ENCODE measurements around the gene RTF1.

DNA sequence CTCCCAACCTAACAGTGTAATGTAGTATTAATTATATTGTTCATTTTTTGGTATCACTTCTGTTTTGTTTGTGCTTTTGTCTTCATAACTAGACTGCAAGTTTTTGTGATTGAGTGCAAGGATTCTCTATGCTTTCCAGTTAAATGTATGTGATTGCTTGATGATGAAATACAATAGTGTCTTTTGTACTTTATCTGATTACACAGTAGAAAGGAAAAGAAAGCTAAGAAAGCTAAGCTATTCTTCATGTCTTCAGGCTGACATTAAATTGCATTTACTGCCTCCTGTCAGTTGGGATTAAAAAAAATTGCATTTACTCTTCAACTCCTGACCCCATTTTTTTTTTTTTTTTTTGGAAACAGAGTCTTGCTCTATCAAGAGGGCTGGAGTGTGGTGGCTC lies 28.5 kb downstream of the RTF1 start:
- TF ChIP-seq, protein P1, sequence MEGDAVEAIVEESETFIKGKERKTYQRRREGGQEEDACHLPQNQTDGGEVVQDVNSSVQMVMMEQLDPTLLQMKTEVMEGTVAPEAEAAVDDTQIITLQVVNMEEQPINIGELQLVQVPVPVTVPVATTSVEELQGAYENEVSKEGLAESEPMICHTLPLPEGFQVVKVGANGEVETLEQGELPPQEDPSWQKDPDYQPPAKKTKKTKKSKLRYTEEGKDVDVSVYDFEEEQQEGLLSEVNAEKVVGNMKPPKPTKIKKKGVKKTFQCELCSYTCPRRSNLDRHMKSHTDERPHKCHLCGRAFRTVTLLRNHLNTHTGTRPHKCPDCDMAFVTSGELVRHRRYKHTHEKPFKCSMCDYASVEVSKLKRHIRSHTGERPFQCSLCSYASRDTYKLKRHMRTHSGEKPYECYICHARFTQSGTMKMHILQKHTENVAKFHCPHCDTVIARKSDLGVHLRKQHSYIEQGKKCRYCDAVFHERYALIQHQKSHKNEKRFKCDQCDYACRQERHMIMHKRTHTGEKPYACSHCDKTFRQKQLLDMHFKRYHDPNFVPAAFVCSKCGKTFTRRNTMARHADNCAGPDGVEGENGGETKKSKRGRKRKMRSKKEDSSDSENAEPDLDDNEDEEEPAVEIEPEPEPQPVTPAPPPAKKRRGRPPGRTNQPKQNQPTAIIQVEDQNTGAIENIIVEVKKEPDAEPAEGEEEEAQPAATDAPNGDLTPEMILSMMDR (IDR thresholded peaks at IDR 0.05), result no peak
- TF ChIP-seq POLR2A (IDR thresholded peaks at IDR 0.05) (no peak), EP300 (IDR thresholded peaks at IDR 0.05) (no peak), POLR2AphosphoS5 (IDR thresholded peaks at IDR 0.05) (no peak)

Measured in upper lobe of left lung (tissue), 4 donors.